DMS53 (cell line): Measurements from ENCODE around the gene GPC5.
A peak's percentile ranks its signal among the peaks of the same experiment; 100 is the strongest.

Experiments
- DNase-seq: peaks from one replicate; lab custom pipeline; 2025; lab: John Stamatoyannopoulos, UW

GPC5 gene

GRCh38 chr13:92017737-92018136, 619.3 kb downstream of the GPC5 start:
- DNase-seq, result no peak

GRCh38 chr13:92028695-92029094, 630.3 kb downstream of the GPC5 start:
- no peak for DNase-seq

GRCh38 chr13:92029641-92030040, 631.2 kb downstream of the GPC5 start:
- no peak for DNase-seq

GRCh38 chr13:92038905-92039304, 640.5 kb downstream of the GPC5 start:
- no peak for DNase-seq

- no peak for DNase-seq
Measured at GRCh38 chr13:92042522-92042921, 644.1 kb downstream of the GPC5 start.

- no peak for DNase-seq
Measured at GRCh38 chr13:92044351-92044750, 645.9 kb downstream of the GPC5 start.

- peak; percentile 35 for DNase-seq
Measured at GRCh38 chr13:92054389-92054788, 656.0 kb downstream of the GPC5 start.

- DNase-seq, result peak; percentile 53
Measured at GRCh38 chr13:92074658-92075057, 676.2 kb downstream of the GPC5 start.

- DNase-seq, result no peak
Measured at GRCh38 chr13:92097337-92097903, 699.0 kb downstream of the GPC5 start.

- no peak for DNase-seq
Measured at GRCh38 chr13:92101801-92102200, 703.4 kb downstream of the GPC5 start.

GRCh38 chr13:92103689-92104153, 705.3 kb downstream of the GPC5 start:
- no peak for DNase-seq

- no peak for DNase-seq
Measured at GRCh38 chr13:92122186-92122853, 723.9 kb downstream of the GPC5 start.

GRCh38 chr13:92126399-92126798, 728.0 kb downstream of the GPC5 start:
- DNase-seq, result no peak

GRCh38 chr13:92135509-92135908, 737.1 kb downstream of the GPC5 start:
- no peak for DNase-seq

GRCh38 chr13:92136449-92137155, 738.2 kb downstream of the GPC5 start:
- peak; percentile 63 for DNase-seq

- DNase-seq, result no peak
Measured at GRCh38 chr13:92137520-92137919, 739.1 kb downstream of the GPC5 start.

GRCh38 chr13:92143766-92144165, 745.3 kb downstream of the GPC5 start:
- no peak for DNase-seq

GRCh38 chr13:92150606-92151005, 752.2 kb downstream of the GPC5 start:
- DNase-seq, result no peak

GRCh38 chr13:92158346-92158745, 759.9 kb downstream of the GPC5 start:
- no peak for DNase-seq

GRCh38 chr13:92164822-92165221, 766.4 kb downstream of the GPC5 start:
- no peak for DNase-seq

- DNase-seq, result no peak
Measured at GRCh38 chr13:92172191-92172590, 773.8 kb downstream of the GPC5 start.

GRCh38 chr13:92173254-92173653, 774.8 kb downstream of the GPC5 start:
- no peak for DNase-seq

- peak; percentile 45 for DNase-seq
Measured at GRCh38 chr13:92175330-92175729, 776.9 kb downstream of the GPC5 start.
